ENCODE measurements around the gene DYDC2. TPM values are rescaled to one million over a fixed set of nuclear protein-coding genes. Genes with fewer than 3 reads are reported as not detected.
"Not testable (repeated sequence)": the region's sequence is repeated elsewhere in the genome, so short reads cannot be mapped to it uniquely, and the experiment has no call there.

The DYDC2 gene
- total RNA-seq, 2 donors from 2014 or later = not detected

- no peaks in the 10 kb centered on the region for H3K27me3 ChIP-seq (replicated peaks; ENCODE audit: insufficient read depth)
- WGBS = 83% methylated on average over 5 of the region's 5 CpGs
- TF ChIP-seq POLR2AphosphoS5 (IDR thresholded peaks at IDR 0.05) = no peak
- TF ChIP-seq POLR2A (IDR thresholded peaks at IDR 0.05) = no peak
- TF ChIP-seq CTCF (IDR thresholded peaks at IDR 0.05) = no peak
- H3K27ac ChIP-seq = no peak overlapping the region
- peaks cover 4% of the 10 kb centered on the region for H3K4me1 ChIP-seq (replicated peaks)
- H3K36me3 ChIP-seq = no peaks in the 10 kb centered on the region
- H3K4me3 ChIP-seq = no peak overlapping the region
- no peak for DNase-seq (ENCODE audit: low spot score)
- intact Hi-C loops (cut with DNase I) = no loop called here
- H3K9me3 ChIP-seq = no peaks in the 10 kb centered on the region
These were observed 1.2 kb downstream of the DYDC2 start for GRCh38 chr10:80357851-80358125.

- not testable (repeated sequence) for DNase-seq (ENCODE audit: low spot score); H3K4me3 ChIP-seq
- WGBS = 63% methylated on average over 2 of the region's 2 CpGs
These were observed 2.3 kb downstream of the DYDC2 start for GRCh38 chr10:80358925-80359324.

GRCh38 chr10:80359644-80360043 is 3.1 kb downstream of the DYDC2 start:
- Histone ChIP-seq H3K4me3 (no peak overlapping the region), H3K9me3 (no peaks in the 10 kb centered on the region), H3K36me3 (no peaks in the 10 kb centered on the region), H3K27me3 (replicated peaks; ENCODE audit: insufficient read depth) (no peaks in the 10 kb centered on the region), H3K4me1 (replicated peaks) (peaks cover 4% of the 10 kb centered on the region), H3K27ac (no peak overlapping the region)
- intact Hi-C loops (cut with DNase I) = no loop called here
- no peak for DNase-seq (ENCODE audit: low spot score)
- 95% methylated on average over 21 of the region's 22 CpGs for WGBS
- TF ChIP-seq CTCF (IDR thresholded peaks at IDR 0.05) (no peak), POLR2A (IDR thresholded peaks at IDR 0.05) (no peak), POLR2AphosphoS5 (IDR thresholded peaks at IDR 0.05) (no peak)

More at GRCh38 chr10:80358925-80359324, 2.3 kb downstream of the DYDC2 start:
- intact Hi-C loops (cut with DNase I); H3K27me3 ChIP-seq (replicated peaks; ENCODE audit: insufficient read depth); H3K4me1 ChIP-seq (replicated peaks); H3K36me3 ChIP-seq; H3K27ac ChIP-seq; H3K9me3 ChIP-seq: not testable (repeated sequence)

- Histone ChIP-seq H3K27me3 (replicated peaks; ENCODE audit: insufficient read depth) (no peaks in the 10 kb centered on the region), H3K27ac (no peak overlapping the region), H3K4me1 (replicated peaks) (no peaks in the 10 kb centered on the region), H3K4me3 (no peak overlapping the region), H3K36me3 (no peaks in the 10 kb centered on the region), H3K9me3 (no peaks in the 10 kb centered on the region)
- TF ChIP-seq CTCF (IDR thresholded peaks at IDR 0.05) = no peak
- TF ChIP-seq POLR2A (IDR thresholded peaks at IDR 0.05) = no peak
- no peak for TF ChIP-seq POLR2AphosphoS5 (IDR thresholded peaks at IDR 0.05)
- intact Hi-C loops (cut with DNase I) = no loop called here
- WGBS = 59% methylated on average over 1 of the region's 1 CpG
- no peak for DNase-seq (ENCODE audit: low spot score)
These were observed 8.9 kb downstream of the DYDC2 start for GRCh38 chr10:80365510-80365909.

- no peaks in the 10 kb centered on the region for H3K4me1 ChIP-seq (replicated peaks)
- no peak for DNase-seq (ENCODE audit: low spot score)
- no peak overlapping the region for H3K27ac ChIP-seq
- intact Hi-C loops (cut with DNase I) = no loop called here
- H3K36me3 ChIP-seq = no peaks in the 10 kb centered on the region
- H3K4me3 ChIP-seq = no peak overlapping the region
- 85% methylated on average over 6 of the region's 6 CpGs for WGBS
- no peaks in the 10 kb centered on the region for H3K9me3 ChIP-seq
- TF ChIP-seq POLR2A (IDR thresholded peaks at IDR 0.05) (no peak), POLR2AphosphoS5 (IDR thresholded peaks at IDR 0.05) (no peak), CTCF (IDR thresholded peaks at IDR 0.05) (no peak)
- H3K27me3 ChIP-seq (replicated peaks; ENCODE audit: insufficient read depth) = no peaks in the 10 kb centered on the region
These were observed 14.9 kb downstream of the DYDC2 start for GRCh38 chr10:80371467-80371866.
